ENCODE measurements around the gene SMIM38.

GRCh38 chr11:69202511-69203221, 46.9 kb downstream of the SMIM38 start:
- TF ChIP-seq CTCF (IDR thresholded peaks at IDR 0.05) (no peak), POLR2A (IDR thresholded peaks at IDR 0.05) (no peak)

All from body of pancreas (tissue), 4 donors.